ENCODE results near the gene SPATA13.
A peak's percentile ranks its signal among the peaks of the same experiment; 100 is the strongest.

Gene SPATA13

DNA sequence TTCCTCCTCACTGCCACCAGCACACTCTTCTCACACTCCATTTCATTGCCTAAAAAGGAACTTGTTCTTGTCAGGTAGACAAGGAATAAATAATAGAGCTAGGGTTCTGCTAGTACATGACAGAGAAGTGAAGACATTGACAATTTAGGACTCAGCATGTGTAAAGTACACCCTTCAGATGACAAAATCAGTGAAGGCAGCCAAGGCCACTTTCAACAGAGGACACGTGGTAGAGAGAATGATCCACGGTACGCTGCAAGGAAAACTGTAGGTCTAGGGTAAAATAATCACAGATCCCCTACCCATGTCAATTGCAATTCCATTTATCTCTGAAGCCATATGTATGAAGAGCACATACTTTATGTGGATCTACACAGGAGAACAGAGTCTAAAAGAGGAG, 7.2 kb upstream of the SPATA13 start:
- TF ChIP-seq, protein P1, sequence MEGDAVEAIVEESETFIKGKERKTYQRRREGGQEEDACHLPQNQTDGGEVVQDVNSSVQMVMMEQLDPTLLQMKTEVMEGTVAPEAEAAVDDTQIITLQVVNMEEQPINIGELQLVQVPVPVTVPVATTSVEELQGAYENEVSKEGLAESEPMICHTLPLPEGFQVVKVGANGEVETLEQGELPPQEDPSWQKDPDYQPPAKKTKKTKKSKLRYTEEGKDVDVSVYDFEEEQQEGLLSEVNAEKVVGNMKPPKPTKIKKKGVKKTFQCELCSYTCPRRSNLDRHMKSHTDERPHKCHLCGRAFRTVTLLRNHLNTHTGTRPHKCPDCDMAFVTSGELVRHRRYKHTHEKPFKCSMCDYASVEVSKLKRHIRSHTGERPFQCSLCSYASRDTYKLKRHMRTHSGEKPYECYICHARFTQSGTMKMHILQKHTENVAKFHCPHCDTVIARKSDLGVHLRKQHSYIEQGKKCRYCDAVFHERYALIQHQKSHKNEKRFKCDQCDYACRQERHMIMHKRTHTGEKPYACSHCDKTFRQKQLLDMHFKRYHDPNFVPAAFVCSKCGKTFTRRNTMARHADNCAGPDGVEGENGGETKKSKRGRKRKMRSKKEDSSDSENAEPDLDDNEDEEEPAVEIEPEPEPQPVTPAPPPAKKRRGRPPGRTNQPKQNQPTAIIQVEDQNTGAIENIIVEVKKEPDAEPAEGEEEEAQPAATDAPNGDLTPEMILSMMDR (IDR thresholded peaks at IDR 0.05; ENCODE audit: low read length, missing control alignments), result no peak
- H3K4me3 ChIP-seq (replicated peaks; ENCODE audit: low read depth, low read length), result no peak overlapping the region
- no peak for DNase-seq (ENCODE audit: low read depth)

- DNase-seq (ENCODE audit: low read depth), result no peak
- TF ChIP-seq, protein P1 (IDR thresholded peaks at IDR 0.05; ENCODE audit: low read length, missing control alignments), result no peak
- no peak overlapping the region for H3K4me3 ChIP-seq (replicated peaks; ENCODE audit: low read depth, low read length)
Measured at GRCh38 chr13:24153979-24154701, 6.4 kb upstream of the SPATA13 start.

GRCh38 chr13:24159357-24159756, 1.2 kb upstream of the SPATA13 start:
- TF ChIP-seq, protein P1 (IDR thresholded peaks at IDR 0.05; ENCODE audit: low read length, missing control alignments), result no peak
- H3K4me3 ChIP-seq (replicated peaks; ENCODE audit: low read depth, low read length), result no peak overlapping the region
- no peak for DNase-seq (ENCODE audit: low read depth)

DNA sequence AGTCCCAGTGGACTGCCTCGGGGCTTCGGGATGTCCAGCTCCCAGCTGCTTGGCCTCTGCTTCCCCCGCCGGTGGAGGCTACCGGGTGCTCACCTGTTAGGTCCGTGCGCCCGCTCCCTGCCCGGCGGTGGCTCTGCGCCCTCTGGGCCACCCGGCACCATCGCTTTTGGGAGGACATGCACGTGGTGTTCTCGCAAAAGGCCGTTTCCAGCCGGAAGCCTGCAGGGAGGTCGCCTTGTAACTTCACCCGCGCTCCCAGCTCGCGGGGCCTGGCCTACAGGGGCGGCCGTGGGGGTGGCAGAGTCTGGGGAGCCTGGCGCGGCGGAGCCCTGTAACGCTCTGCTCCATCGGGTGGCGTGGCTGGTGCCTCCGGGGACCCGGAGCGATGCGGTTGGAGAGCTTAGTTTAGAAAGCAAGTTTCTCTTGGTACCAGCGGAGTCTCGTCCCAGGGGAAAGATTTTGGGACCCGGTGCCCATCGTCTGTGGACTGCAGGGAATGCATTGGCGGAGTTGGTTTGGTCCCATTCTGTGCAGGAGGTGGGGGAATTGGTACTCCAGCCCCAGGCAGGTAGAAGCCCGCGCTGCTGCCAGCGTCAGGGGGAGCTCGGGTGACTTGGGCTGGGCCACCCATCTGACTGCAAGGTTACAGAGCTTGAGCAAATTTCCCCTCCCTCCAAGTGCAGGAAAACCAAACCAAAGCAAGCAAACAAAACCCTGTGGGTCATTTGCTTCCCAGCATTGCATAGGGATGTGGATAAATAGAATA, 673 bp downstream of the SPATA13 start:
- DNase-seq (ENCODE audit: low read depth), result no peak
- TF ChIP-seq, protein P1 (IDR thresholded peaks at IDR 0.05; ENCODE audit: low read length, missing control alignments), result no peak
- peak overlapping the region; percentile 81 for H3K4me3 ChIP-seq (replicated peaks; ENCODE audit: low read depth, low read length)

- TF ChIP-seq, protein P1 (IDR thresholded peaks at IDR 0.05; ENCODE audit: low read length, missing control alignments), result no peak
- H3K4me3 ChIP-seq (replicated peaks; ENCODE audit: low read depth, low read length), result peak overlapping the region; percentile 81
- no peak for DNase-seq (ENCODE audit: low read depth)
Measured at GRCh38 chr13:24161980-24162525, 1.5 kb downstream of the SPATA13 start.

GRCh38 chr13:24162604-24163003, 2.1 kb downstream of the SPATA13 start:
- TF ChIP-seq, protein P1 (IDR thresholded peaks at IDR 0.05; ENCODE audit: low read length, missing control alignments), result no peak
- DNase-seq (ENCODE audit: low read depth), result no peak
- no peak overlapping the region for H3K4me3 ChIP-seq (replicated peaks; ENCODE audit: low read depth, low read length)

Data from fibroblast of pulmonary artery (primary cell).